Vagina (tissue), 2 donors: ENCODE measurements around the gene MICAL3. TPM values are rescaled to one million over a fixed set of nuclear protein-coding genes. Genes with fewer than 3 reads are reported as not detected.

ENCODE experiments used
- DNase-seq, 2 donors: peaks; one replicate each; pipeline ENCODE4 v3.0.0-alpha.2; 2017; ENCODE audit errors: extremely low spot score in 2 of 2
- H3K27ac ChIP-seq: fragments of 200-600 bp; sonication (generic); one replicate; pipeline ENCODE4 v1.5.1; 2019
- H3K27me3 ChIP-seq: fragments of 200-600 bp; sonication (generic); one replicate; pipeline ENCODE4 v1.5.1; 2019
- H3K36me3 ChIP-seq, 2 donors: fragments of 200-600 bp; sonication (generic); one replicate each; pipeline ENCODE4 v1.5.1; 2017 to 2019
- H3K4me1 ChIP-seq: fragments of 200-600 bp; sonication (generic); one replicate; pipeline ENCODE4 v1.5.1; 2019
- H3K4me3 ChIP-seq, 2 donors: fragments of 200-600 bp; sonication (generic); 1 replicate in 1 of 2; 2 replicates in 1 of 2; pipeline ENCODE4 v1.5.1; 2016 to 2019
- H3K9me3 ChIP-seq: fragments of 200-600 bp; sonication (generic); one replicate; pipeline ENCODE4 v1.5.1; 2019
- CTCF ChIP-seq, 3 experiments: fragments of 450-650 bp in 2 of 3; fragments of 200-600 bp in 1 of 3; sonication (generic) in 1 of 3; IDR thresholded peaks; one replicate each; pipeline ENCODE4 v1.5.1; 2017 to 2019; ENCODE audit warnings: antibody characterized with exemption in 3 of 3, mild to moderate bottlenecking in 2 of 3, moderate library complexity in 2 of 3
- POLR2A ChIP-seq, 2 donors: fragments of 450-650 bp; IDR thresholded peaks; one replicate each; pipeline ENCODE4 v1.6.1; 2017; ENCODE audit warnings: antibody characterized with exemption in 2 of 2, mild to moderate bottlenecking in 2 of 2, moderate library complexity in 2 of 2
- POLR2AphosphoS5 ChIP-seq, 2 donors: sonication (generic); formaldehyde crosslinking; IDR thresholded peaks; one replicate each; pipeline ENCODE4 v1.9.0; 2017; ENCODE audit warnings: antibody characterized with exemption in 2 of 2, mild to moderate bottlenecking in 2 of 2, low read depth in 1 of 2; ENCODE audit not compliant: insufficient read depth in 1 of 2
- intact Hi-C: fragments of 100-400 bp; cut with DNase I; formaldehyde crosslinking; loops from one replicate; pipeline ENCODE4 v1.15.1; 2023
- total RNA-seq: library from RNA; depleted of rRNA; stranded (reverse); fragments of >200 nt; gene quantifications from one replicate; pipeline ENCODE4 v1.2.3, GENCODE V29; 2016

MICAL3 gene
- total RNA-seq, 1 donor from 2014 or later: 35.1 TPM

DNA sequence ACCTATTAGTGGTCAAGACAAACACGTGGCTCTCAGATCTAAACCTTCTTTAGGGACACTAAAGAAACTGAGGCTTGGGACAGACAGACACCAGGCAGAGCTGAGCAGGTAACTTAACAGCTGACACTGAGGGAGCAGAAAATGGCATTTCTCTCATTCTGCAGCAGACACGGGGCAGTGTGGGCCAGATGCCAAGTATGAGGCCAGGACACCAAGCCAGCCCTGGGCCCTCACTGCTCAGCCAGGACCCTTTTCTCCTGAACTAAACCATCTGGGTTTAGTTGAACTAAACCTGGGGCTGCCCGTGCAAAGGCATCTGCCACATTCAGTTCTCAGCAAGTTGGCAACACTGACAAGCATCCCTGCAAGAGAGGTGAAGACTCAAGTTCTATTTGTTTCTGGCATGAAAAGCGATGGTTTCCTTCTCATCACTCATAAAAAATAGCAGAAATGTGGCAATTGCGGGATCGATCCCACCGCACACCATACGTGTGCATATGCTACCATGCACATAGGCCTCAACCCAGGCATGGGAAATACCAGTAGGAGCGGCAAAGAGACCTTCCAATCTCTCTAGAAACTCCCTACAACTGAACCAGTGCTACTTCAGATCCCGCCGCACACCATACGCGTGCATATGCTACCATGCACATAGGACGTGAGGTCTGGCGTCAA, 150.0 kb downstream of the MICAL3 start:
- no peaks in the 10 kb centered on the region for H3K27me3 ChIP-seq
- intact Hi-C loops: no loop called here

DNA sequence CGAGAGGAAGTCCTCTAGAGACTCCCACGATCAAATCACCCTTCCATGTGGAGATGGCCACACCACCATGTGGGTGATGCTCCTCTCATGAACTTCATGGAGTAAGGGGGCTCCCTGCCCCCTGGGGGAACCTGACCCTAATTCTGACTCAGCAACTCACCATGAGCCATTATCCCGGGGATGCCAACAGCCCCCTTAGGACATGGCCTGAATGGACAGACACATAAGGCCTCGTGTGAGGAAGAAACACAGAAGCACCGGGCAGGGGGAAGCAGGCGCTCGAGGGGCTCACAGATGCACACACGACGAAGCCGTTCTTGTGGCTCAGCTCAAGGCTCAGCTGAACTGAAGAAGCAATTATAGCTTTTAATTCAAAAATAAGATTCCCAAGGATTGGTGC, 150.6 kb downstream of the MICAL3 start:
- intact Hi-C loops: no loop called here
- Histone ChIP-seq H3K9me3 (no peaks in the 10 kb centered on the region), H3K36me3 (peaks cover 0 to 24% of the 10 kb centered on the region in 2 donors), H3K27ac (no peak overlapping the region), H3K27me3 (no peaks in the 10 kb centered on the region), H3K4me3 (no peak overlapping the region), H3K4me1 (peaks cover 13% of the 10 kb centered on the region)
- TF ChIP-seq POLR2AphosphoS5 (IDR thresholded peaks at IDR 0.05; ENCODE audit: insufficient read depth in 1 of 2, low read depth in 1 of 2) (no peak), CTCF (IDR thresholded peaks at IDR 0.05) (no peak), POLR2A (IDR thresholded peaks at IDR 0.05) (no peak)
- no peak for DNase-seq

More for the DNA sequence above, 150.0 kb downstream of the MICAL3 start:
- Histone ChIP-seq H3K9me3 (no peaks in the 10 kb centered on the region), H3K4me3 (no peak overlapping the region), H3K36me3 (peaks cover 0 to 25% of the 10 kb centered on the region in 2 donors), H3K4me1 (peaks cover 13% of the 10 kb centered on the region), H3K27ac (no peak overlapping the region)
- DNase-seq: no peak
- TF ChIP-seq POLR2AphosphoS5 (IDR thresholded peaks at IDR 0.05; ENCODE audit: insufficient read depth in 1 of 2, low read depth in 1 of 2) (no peak), POLR2A (IDR thresholded peaks at IDR 0.05) (no peak), CTCF (IDR thresholded peaks at IDR 0.05) (no peak)

- H3K4me1 ChIP-seq: peaks cover 13% of the 10 kb centered on the region
- H3K9me3 ChIP-seq: no peaks in the 10 kb centered on the region
- TF ChIP-seq POLR2AphosphoS5 (IDR thresholded peaks at IDR 0.05; ENCODE audit: insufficient read depth in 1 of 2, low read depth in 1 of 2): no peak
- no peak overlapping the region for H3K27ac ChIP-seq
- H3K27me3 ChIP-seq: no peaks in the 10 kb centered on the region
- H3K36me3 ChIP-seq: peaks cover 0 to 31% of the 10 kb centered on the region in 2 donors
- H3K4me3 ChIP-seq: no peak overlapping the region
- no peak for DNase-seq
- intact Hi-C loops: no loop called here
Observed at GRCh38 chr22:17873116-17873515, 151.2 kb downstream of the MICAL3 start.

DNA sequence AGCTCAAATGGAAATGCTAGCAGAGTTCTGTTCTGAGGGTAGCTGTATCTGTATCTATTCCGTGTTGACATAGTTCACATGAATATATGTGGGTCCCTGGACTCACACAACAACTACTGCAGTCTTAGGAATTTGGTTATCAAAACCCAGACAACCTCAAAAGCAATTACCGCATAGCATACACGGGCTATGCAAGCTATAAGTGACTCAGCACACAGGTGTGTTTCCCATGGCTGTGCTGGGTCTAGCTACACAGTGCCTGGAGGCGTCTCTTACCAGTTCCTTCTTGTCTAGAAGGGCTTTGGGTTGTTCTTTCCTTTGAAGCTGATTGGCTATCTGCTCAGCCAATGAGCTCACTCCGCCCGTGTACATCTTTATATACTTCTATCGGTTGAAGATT, 151.9 kb downstream of the MICAL3 start:
- intact Hi-C loops: no loop called here
- DNase-seq: no peak
- H3K36me3 ChIP-seq: peaks cover 0 to 31% of the 10 kb centered on the region in 2 donors

GRCh38 chr22:17871726-17872458, 152.5 kb downstream of the MICAL3 start:
- no peak overlapping the region for H3K4me3 ChIP-seq
- TF ChIP-seq POLR2A (IDR thresholded peaks at IDR 0.05): no peak
- H3K4me1 ChIP-seq: peaks cover 17% of the 10 kb centered on the region
- H3K27ac ChIP-seq: no peak overlapping the region
- intact Hi-C loops: no loop called here
- DNase-seq: no peak
- no peaks in the 10 kb centered on the region for H3K27me3 ChIP-seq
- H3K9me3 ChIP-seq: no peaks in the 10 kb centered on the region
- peaks cover 0 to 31% of the 10 kb centered on the region in 2 donors for H3K36me3 ChIP-seq

More for the DNA sequence above, 151.9 kb downstream of the MICAL3 start:
- Histone ChIP-seq H3K27me3 (no peaks in the 10 kb centered on the region), H3K4me1 (peaks cover 15% of the 10 kb centered on the region), H3K4me3 (no peak overlapping the region), H3K9me3 (no peaks in the 10 kb centered on the region), H3K27ac (no peak overlapping the region)
- TF ChIP-seq POLR2A (IDR thresholded peaks at IDR 0.05) (no peak), POLR2AphosphoS5 (IDR thresholded peaks at IDR 0.05; ENCODE audit: insufficient read depth in 1 of 2, low read depth in 1 of 2) (no peak), CTCF (IDR thresholded peaks at IDR 0.05) (no peak)

DNA sequence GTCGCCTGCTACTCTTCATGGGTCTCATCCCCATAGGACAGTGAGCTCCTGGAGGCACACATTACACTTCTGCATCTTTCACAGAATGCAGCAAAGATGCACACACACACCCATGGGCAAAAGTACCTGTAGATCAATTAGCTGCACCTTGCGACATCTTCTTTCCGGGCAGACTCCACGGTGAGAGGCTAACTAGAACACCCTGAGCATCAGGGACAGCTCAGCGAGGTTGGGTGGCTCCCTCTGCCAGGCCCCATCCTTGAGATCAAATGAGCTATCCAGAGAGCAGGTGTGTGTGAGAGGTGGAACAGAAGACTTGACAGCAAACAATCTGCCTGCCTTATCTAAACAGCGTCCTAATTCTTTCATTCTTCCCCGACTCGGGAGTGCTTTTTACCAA, 154.0 kb downstream of the MICAL3 start:
- Histone ChIP-seq H3K27ac (no peak overlapping the region), H3K9me3 (no peaks in the 10 kb centered on the region), H3K36me3 (peaks cover 0 to 31% of the 10 kb centered on the region in 2 donors), H3K4me1 (peaks cover 17% of the 10 kb centered on the region), H3K27me3 (no peaks in the 10 kb centered on the region), H3K4me3 (no peak overlapping the region)
- no peak for DNase-seq
- intact Hi-C loops: no loop called here
- no peak for TF ChIP-seq POLR2A (IDR thresholded peaks at IDR 0.05)
- no peak for TF ChIP-seq CTCF (IDR thresholded peaks at IDR 0.05)
- TF ChIP-seq POLR2AphosphoS5 (IDR thresholded peaks at IDR 0.05; ENCODE audit: insufficient read depth in 1 of 2, low read depth in 1 of 2): no peak
